Fibroblast of lung (primary cell): Measurements from ENCODE around the gene THAP11.

Experiments used
- EZH2 ChIP-seq: IDR thresholded peaks from 2 replicates; pipeline ENCODE4 v1.5.1; 2012; ENCODE audit warnings: low read length, control low read depth, mild to moderate bottlenecking; ENCODE audit errors: missing control alignments
- TF ChIP-seq, protein P1 (sequence below), 2 donors: IDR thresholded peaks in 1 of 2; conservative IDR thresholded peaks in 1 of 2; 1 replicate in 1 of 2; 2 replicates in 1 of 2; pipeline ENCODE4 v1.5.1; 2011 to 2012; ENCODE audit warnings: low read length in 2 of 2, control low read depth in 1 of 2, inconsistent platforms in 1 of 2, low read depth in 1 of 2, mild to moderate bottlenecking in 1 of 2

DNA sequence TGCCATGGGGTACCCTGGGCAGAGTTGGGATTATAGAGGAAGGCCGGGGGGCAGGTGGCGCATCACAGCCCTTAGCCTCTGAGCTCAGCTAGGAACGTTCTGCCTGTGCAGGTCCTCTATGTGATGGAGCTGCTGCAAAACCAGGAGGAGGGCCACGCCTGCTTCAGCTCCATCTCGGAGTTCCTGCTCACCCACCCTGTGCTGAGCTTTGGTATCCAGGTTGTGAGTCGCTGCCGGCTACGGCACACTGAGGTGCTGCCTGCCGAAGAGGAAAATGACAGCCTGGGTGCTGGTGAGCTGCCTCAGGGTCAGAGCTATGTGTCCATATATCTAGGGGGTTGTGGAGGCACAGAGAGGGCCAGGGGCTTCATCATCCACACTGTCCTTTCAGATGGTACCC is 36.7 kb downstream of the THAP11 start:
- no peak for TF ChIP-seq EZH2
- TF ChIP-seq, protein P1, sequence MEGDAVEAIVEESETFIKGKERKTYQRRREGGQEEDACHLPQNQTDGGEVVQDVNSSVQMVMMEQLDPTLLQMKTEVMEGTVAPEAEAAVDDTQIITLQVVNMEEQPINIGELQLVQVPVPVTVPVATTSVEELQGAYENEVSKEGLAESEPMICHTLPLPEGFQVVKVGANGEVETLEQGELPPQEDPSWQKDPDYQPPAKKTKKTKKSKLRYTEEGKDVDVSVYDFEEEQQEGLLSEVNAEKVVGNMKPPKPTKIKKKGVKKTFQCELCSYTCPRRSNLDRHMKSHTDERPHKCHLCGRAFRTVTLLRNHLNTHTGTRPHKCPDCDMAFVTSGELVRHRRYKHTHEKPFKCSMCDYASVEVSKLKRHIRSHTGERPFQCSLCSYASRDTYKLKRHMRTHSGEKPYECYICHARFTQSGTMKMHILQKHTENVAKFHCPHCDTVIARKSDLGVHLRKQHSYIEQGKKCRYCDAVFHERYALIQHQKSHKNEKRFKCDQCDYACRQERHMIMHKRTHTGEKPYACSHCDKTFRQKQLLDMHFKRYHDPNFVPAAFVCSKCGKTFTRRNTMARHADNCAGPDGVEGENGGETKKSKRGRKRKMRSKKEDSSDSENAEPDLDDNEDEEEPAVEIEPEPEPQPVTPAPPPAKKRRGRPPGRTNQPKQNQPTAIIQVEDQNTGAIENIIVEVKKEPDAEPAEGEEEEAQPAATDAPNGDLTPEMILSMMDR (conservative IDR thresholded peaks at IDR 0.05 in 1 of 2, IDR thresholded peaks at IDR 0.05 in 1 of 2; ENCODE audit: low read depth in 1 of 2, low read length in 2 of 2), result no peak
